Upper lobe of right lung (tissue), 1 donor: ENCODE data around the gene PRDM15. TPM values are rescaled to one million over a fixed set of nuclear protein-coding genes. Genes with fewer than 3 reads are reported as not detected.

Source experiments
- ATAC-seq: fragments of 200-7000 bp; cut with Tn5 transposase; one replicate; pipeline ENCODE4 v1.9.1; 2020; ENCODE audit warnings: mild to moderate bottlenecking, moderate library complexity
- DNase-seq: peaks from one replicate; pipeline ENCODE4 v3.0.0-alpha.2; 2020
- H3K27ac ChIP-seq: fragments of 200-600 bp; one replicate; pipeline ENCODE4 v1.8.0; 2022
- H3K27me3 ChIP-seq: fragments of 200-600 bp; one replicate; pipeline ENCODE4 v1.8.0; 2022; ENCODE audit warnings: mild to moderate bottlenecking
- H3K36me3 ChIP-seq: fragments of 200-600 bp; one replicate; pipeline ENCODE4 v1.8.0; 2022
- H3K4me1 ChIP-seq: fragments of 200-600 bp; one replicate; pipeline ENCODE4 v1.8.0; 2022
- H3K4me3 ChIP-seq: fragments of 200-600 bp; one replicate; pipeline ENCODE4 v1.8.0; 2022; ENCODE audit warnings: mild to moderate bottlenecking
- H3K9me3 ChIP-seq: fragments of 200-600 bp; one replicate; pipeline ENCODE4 v1.8.0; 2022
- intact Hi-C: fragments of 100-400 bp; cut with DNase I; formaldehyde crosslinking; loops from one replicate; pipeline ENCODE4 v1.11.0; 2022
- total RNA-seq: library from RNA; stranded (reverse); fragmentation: NEBNext Ultra II Directional; extraction: Animal tissue kit (Norgen Biotek cat#: 25700); gene quantifications from one replicate; pipeline ENCODE4 v1.2.1, GENCODE V29; 2021
- TF ChIP-seq, protein P1 (sequence below): fragments of 200-600 bp; IDR thresholded peaks from one replicate; pipeline ENCODE4 v1.8.0; 2022; ENCODE audit warnings: antibody characterized with exemption
- donor health status: DM: no; HTN: yes; CAD: no; lungs with severe emphysema.

Gene PRDM15
- total RNA-seq, 1 donor from 2014 or later: 7.4 TPM

DNA sequence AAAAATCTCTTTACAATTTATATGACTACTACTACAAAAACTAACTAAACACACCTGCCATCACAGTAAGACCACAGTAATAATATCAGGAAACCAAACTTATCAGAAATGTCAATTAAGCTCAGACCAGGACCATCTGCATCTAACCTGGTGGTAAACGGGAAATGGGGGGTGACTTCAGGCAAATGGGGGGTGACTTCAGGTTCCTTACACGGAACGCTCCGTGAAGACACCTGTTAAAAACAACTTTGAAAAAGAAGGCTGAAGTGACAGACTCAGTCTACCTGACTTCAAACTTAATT is 15.8 kb downstream of the PRDM15 start:
- Histone ChIP-seq H3K27ac (no peak overlapping the region), H3K36me3 (peaks cover 4% of the 10 kb centered on the region), H3K4me1 (no peaks in the 10 kb centered on the region), H3K27me3 (no peaks in the 10 kb centered on the region), H3K4me3 (no peak overlapping the region), H3K9me3 (no peaks in the 10 kb centered on the region)
- DNase-seq: no peak
- ATAC-seq: no peak
- intact Hi-C loops: no loop called here
- TF ChIP-seq, protein P1, sequence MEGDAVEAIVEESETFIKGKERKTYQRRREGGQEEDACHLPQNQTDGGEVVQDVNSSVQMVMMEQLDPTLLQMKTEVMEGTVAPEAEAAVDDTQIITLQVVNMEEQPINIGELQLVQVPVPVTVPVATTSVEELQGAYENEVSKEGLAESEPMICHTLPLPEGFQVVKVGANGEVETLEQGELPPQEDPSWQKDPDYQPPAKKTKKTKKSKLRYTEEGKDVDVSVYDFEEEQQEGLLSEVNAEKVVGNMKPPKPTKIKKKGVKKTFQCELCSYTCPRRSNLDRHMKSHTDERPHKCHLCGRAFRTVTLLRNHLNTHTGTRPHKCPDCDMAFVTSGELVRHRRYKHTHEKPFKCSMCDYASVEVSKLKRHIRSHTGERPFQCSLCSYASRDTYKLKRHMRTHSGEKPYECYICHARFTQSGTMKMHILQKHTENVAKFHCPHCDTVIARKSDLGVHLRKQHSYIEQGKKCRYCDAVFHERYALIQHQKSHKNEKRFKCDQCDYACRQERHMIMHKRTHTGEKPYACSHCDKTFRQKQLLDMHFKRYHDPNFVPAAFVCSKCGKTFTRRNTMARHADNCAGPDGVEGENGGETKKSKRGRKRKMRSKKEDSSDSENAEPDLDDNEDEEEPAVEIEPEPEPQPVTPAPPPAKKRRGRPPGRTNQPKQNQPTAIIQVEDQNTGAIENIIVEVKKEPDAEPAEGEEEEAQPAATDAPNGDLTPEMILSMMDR: no peak

DNA sequence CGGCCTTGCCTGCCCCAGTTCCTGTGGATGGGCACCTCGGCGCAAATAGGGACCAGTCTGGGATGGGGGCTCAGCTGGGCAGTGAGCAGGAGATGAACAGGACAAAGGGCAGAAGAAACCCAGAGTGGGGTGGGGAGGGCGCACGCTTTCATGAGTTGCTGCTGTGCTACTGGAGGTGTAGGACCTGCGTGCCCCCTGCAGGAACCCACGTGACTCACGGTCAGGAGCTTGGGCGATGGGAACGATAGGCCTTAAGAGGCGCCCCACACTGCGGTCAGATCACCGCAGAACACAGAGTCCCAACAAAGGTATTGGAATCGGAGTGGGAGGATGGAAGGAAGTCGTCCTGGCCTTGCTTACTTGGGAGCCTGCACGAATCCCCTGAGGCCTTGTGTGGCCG is 17.2 kb downstream of the PRDM15 start:
- intact Hi-C loops: no loop called here
- H3K36me3 ChIP-seq: peaks cover 5% of the 10 kb centered on the region
- TF ChIP-seq, protein P1: no peak
- no peaks in the 10 kb centered on the region for H3K27me3 ChIP-seq
- DNase-seq: peak; percentile 44
- no peaks in the 10 kb centered on the region for H3K4me1 ChIP-seq
- no peak for ATAC-seq
- no peaks in the 10 kb centered on the region for H3K9me3 ChIP-seq
- H3K27ac ChIP-seq: no peak overlapping the region
- H3K4me3 ChIP-seq: no peak overlapping the region

DNA sequence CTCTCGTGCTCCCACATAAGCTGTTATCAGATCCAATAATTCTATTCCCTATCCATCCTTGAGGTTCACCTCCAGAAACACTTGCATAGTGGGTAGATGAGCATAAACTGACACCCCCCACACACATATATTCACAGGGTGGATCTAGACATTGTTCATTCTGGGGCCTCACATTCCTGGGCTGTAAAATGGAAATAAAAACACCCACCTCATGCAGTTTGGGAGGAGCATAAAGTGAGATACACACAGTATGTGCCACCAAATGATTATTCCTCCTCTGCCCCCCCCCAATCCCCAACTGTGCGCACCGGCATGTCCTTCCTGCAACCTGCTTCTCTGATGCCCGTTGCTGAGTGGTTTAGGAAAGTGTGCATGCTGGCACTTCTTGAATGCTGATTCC is 17.9 kb downstream of the PRDM15 start:
- TF ChIP-seq, protein P1: no peak
- Histone ChIP-seq H3K36me3 (peaks cover 12% of the 10 kb centered on the region), H3K9me3 (no peaks in the 10 kb centered on the region), H3K27me3 (no peaks in the 10 kb centered on the region), H3K4me1 (no peaks in the 10 kb centered on the region), H3K27ac (no peak overlapping the region), H3K4me3 (no peak overlapping the region)
- ATAC-seq (no peak), DNase-seq (peak; percentile 25)
- intact Hi-C loops: no loop called here

DNA sequence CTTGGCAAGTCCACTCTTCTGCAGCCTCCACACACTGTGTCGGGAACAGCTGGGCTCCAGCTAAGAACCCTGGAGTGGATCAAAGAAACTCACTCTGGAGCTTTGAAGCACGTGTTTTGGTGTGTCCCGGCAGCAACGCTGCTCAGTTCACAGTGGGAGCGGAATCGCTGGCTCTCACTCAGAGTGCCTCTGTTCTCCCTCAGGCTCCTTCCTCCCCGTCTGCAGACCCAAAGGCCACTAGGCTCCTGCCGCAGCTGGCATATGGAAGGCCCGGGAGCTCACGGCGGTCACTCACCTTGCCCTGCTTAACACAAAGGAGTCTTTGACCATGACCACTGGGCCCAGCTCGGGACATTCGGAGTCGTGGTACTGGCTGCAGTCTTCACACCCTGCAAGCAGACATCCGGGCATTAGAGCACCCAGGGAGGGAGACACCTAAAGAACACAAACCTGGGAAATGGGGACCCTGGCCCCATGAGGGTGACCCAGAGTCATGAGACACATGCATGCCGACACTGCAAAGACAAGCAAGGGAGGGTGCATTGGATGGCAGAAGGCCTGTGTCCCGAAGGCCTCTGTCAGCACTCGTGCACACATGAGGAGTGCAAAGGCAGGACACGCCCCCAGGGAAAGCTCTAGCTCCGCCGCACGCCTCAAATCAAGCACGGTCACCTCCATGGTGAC is 19.7 kb downstream of the PRDM15 start:
- DNase-seq (peak; percentile 48), ATAC-seq (no peak)
- intact Hi-C loops: no loop called here
- Histone ChIP-seq H3K4me1 (no peaks in the 10 kb centered on the region), H3K36me3 (peaks cover 23% of the 10 kb centered on the region), H3K27ac (no peak overlapping the region), H3K9me3 (no peaks in the 10 kb centered on the region), H3K27me3 (no peaks in the 10 kb centered on the region), H3K4me3 (no peak overlapping the region)
- TF ChIP-seq, protein P1: no peak

DNA sequence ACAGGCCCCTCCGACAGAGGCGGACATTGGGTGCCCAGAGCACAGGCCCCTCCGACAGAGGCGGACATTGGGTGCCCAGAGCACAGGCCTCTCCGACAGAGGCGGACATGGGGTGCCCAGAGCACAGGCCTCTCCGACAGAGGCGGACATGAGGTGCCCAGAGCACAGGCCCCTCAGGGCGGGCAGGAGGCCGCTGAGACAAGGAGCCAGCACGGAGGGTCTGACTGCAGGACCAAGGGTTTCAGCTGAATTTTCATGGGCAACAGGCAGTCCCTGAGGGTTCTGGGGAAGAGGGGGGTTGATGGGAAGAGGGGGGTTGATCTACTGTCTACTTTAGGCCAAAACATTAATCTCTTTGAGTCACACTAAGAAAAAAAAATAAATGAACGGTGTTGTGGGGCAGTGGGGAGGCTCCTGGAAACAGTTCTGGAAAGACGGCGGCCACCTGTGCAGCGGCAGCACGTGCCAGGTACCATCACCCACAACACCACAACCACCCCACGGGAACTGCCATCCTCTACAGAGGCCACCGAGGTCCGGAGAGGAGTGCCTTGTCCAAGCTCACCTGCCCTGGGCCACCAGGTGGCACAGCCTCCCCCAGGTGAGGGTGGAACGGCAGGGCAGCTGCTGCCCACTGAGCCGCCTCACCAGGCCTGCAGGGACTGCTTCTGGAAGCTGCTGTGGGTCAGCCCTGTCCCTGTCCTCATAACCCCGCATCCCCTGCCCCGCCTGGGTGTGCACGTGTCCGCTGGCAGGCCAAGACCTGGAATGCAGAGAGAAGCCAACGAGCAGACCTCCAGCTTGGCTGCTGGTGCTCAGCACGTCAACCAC is 20.5 kb downstream of the PRDM15 start:
- Histone ChIP-seq H3K9me3 (no peaks in the 10 kb centered on the region), H3K27ac (no peak overlapping the region), H3K36me3 (peaks cover 31% of the 10 kb centered on the region), H3K4me1 (no peaks in the 10 kb centered on the region), H3K4me3 (no peak overlapping the region), H3K27me3 (no peaks in the 10 kb centered on the region)
- TF ChIP-seq, protein P1: no peak
- no peak for ATAC-seq
- intact Hi-C loops: no loop called here
- DNase-seq: peak; percentile 56
